ENCODE results near the gene COL4A4.

Gene COL4A4

GRCh38 chr2:227029426-227030105 is 134.4 kb downstream of the COL4A4 start:
- no peak for DNase-seq

- no peak for DNase-seq
These were observed 138.5 kb downstream of the COL4A4 start for GRCh38 chr2:227025510-227025909.

- DNase-seq: no peak
These were observed 141.4 kb downstream of the COL4A4 start for GRCh38 chr2:227022608-227023007.

DNA sequence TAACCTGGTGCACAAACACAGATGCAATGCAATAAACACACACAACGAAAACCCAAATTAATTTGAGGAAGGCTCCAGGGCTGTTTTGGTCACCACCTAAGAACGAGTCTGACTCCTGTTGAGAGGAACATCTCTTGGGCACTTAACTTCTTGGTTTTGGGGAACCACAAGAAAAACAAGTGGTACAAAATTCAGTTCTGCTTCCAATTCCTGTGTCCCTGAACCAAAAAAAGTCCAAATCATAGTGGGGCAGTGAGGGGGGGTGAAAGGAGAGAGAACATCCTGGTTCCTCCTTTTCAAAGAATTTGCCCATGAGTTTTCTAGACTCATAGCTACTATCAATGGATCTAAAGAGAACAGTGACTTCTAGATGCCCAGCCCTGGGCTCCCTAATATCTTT is 143.6 kb downstream of the COL4A4 start:
- no peak for DNase-seq

- DNase-seq: no peak
These were observed 147.1 kb downstream of the COL4A4 start for GRCh38 chr2:227016894-227017293.

GRCh38 chr2:227013881-227014280 is 150.1 kb downstream of the COL4A4 start:
- DNase-seq: no peak

DNA sequence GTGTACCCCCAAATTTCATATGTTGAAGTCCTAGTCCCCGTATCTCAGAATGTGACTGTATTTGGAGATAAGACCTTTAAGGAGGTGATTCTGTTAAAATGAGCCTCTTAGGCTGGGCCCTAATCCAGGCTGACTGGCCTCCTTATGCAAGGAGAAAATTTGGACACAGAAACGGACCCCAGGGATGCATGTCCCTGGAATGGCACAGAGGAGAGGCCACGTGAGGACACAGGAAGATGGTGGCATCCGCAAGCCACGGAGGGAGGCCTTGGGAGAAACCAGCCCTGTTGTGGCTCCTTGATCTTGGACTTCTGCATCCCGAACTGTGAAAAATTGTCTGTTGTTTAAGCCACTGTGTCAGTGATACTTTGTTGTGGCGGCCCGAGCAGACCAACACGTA is 150.7 kb downstream of the COL4A4 start:
- no peak for DNase-seq

GRCh38 chr2:227010433-227010832 is 153.6 kb downstream of the COL4A4 start:
- DNase-seq: no peak

GRCh38 chr2:227007940-227008339 is 156.1 kb downstream of the COL4A4 start:
- DNase-seq: no peak

DNA sequence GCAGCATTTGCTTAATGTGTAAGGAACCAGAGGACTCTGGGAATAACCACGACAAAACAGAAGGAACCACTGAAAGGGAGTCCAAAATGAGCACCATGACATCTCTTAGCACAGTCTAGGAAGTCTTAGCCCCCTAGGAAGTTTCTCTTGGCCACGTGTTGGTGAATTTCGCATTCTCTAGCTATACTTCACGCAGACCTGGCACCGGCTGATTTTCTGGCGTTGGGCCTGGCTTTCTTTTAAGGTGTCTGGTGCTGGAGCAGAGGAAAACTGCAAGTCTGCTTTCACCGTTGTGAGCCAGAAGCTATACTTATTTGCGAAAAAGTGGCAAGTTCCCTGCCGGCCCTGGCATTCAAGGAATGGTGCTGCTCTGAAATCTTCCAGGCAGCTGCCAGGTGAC is 156.9 kb downstream of the COL4A4 start:
- no peak for DNase-seq

DNA sequence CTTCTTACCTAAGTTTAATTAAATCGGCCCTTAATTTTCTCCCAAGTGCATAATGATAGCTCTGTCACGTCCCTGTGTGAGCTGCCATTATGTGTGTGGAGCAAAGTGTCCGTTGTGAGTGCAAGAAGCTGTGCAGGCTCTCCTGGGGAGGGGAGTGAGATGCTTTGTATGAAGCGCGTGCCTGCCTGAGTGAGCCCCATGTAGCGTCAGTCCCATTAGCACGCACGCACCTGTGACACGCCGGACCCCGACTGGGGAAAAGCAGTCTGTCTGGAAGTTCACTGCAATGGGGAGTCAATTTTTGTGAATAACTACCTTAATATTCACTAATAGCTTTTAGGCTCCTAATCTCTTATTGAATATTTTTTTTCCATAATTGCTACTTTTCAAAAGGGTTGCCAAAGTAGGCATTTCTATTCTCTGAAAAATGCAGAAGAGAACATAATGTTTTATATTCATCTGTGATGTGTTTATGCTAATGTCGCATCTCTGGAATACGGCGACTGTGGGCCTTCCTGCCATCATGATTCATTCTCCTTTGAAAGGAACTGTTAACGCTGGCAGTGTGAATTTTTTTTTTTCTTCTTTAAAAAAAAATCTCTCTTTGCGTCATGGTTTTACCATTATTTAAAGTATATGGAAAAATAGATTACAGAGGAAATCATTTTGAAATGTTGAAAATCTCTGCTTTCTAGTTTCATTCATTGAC is 157.7 kb downstream of the COL4A4 start:
- DNase-seq: no peak

- DNase-seq: no peak
These were observed 159.5 kb downstream of the COL4A4 start for GRCh38 chr2:227004482-227004881.

DNA sequence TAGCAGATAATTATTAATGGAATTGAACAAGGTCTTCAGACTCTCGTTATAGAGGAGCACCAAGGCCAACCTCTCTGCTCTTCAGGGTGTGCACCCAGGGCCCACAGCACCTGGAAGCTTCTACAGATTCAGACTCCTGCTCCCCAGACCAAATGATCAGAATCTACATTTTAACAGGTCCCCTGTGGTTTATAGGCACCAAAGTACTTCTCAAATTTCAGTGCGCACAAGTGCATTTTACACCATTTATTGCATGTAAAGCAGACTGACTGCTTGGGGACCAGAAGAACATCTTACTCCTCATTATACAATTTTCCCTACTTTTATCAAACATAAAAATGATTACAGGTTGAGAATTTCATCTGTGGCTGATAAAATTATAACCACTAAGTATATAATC is 163.9 kb downstream of the COL4A4 start:
- DNase-seq: no peak

DNA sequence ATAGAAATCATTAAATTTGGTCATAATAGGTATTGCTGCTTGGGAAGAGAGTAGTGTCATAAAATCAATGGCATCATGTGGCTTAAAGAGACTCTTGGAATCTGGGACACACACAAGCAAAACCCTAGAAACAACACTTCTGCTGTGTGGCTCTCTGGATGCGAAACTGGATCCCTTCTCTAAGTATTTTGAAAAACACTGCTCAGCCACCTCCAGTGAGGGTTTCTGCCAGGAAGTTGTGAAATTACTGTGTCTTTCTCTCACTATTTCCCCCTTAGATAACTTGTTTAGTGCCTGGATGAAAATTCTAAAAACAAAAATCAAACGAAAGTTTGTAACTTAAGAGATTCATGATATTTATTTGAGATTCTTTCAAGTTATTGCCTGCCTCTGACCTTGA is 164.3 kb downstream of the COL4A4 start:
- DNase-seq: no peak

GRCh38 chr2:226995625-226996041 is 168.4 kb downstream of the COL4A4 start:
- no peak for DNase-seq

GRCh38 chr2:226994775-226995174 is 169.2 kb downstream of the COL4A4 start:
- DNase-seq: peak; percentile 5

DNA sequence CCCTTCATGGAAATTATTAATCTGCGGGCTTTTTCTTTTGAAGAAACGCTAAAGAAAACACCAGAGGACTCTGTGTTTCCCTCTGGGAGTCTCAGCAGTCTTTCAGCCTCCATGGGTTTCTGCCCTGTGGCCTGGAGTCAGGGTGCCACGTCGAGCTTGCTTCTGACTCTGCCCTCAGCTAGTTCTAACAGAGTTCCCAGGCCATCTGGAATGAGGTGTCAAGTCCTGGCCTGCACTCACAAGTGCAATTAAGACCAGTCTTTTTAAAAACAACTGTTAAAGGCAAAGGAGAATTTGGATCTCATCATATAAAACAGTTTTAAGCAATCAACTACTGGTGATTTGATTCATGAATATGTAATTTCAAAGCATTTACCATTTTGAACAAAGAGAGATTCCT is 170.8 kb downstream of the COL4A4 start:
- no peak for DNase-seq

- DNase-seq: no peak
These were observed 172.3 kb downstream of the COL4A4 start for GRCh38 chr2:226991663-226992062.

DNA sequence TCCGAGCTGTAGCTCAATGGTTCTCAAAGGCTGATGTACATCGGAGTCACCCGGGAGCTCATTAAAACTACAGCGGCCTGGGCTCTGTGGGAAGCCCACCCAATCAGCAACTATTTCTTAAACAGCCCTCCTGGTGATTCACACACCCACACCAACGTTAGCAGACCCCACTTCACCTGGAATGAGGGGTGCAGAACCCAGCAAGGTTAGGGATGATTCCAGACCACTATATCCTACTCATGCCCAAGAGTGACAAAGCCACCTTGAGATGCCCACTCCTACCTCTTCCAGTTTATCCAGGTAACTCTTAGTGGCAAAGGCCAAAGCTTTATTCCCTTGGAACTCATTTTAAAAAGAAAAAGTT is 178.4 kb downstream of the COL4A4 start:
- no peak for DNase-seq

DNA sequence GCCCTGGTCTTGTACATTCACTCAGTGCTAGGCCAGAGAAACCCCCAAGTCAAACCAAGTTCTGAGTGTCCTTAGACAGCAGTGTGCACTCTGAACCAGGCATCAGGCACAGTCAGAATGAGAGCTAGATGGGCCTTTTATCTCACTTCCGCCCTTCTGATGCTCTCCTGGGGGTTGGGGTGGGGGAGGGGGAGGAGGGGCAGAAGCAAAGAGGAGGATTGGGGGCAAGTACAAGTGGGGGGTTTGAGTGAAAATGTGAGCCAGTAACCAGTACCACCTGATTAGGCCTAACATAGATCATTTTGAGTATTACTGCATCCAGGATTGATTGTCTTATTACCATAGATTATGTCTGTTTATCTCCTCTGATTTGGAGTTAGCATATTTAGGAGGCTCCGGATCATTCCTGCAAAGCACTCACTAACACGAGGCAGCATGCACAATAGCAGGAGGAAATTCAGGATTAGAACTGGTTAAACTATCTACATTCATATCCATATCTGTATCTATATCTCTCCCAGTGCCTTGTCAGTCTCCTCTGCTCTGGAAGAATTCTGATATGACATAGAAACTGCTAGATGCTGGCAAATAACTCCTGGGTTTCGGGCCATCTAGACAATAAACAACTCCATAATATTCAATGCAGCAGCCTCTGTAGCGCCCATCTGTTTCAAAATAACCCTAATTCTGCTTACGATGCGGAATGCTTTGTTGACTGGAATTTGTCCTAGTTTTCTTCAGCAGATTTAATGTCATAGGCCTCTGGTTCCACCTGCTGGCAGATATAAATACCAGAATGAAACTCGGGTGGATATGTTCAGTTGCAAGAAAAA is 179.0 kb downstream of the COL4A4 start:
- DNase-seq: peak; percentile 70

GRCh38 chr2:226983895-226984749 is 179.9 kb downstream of the COL4A4 start:
- DNase-seq: no peak

GRCh38 chr2:226981791-226982326 is 182.1 kb downstream of the COL4A4 start:
- DNase-seq: no peak

DNA sequence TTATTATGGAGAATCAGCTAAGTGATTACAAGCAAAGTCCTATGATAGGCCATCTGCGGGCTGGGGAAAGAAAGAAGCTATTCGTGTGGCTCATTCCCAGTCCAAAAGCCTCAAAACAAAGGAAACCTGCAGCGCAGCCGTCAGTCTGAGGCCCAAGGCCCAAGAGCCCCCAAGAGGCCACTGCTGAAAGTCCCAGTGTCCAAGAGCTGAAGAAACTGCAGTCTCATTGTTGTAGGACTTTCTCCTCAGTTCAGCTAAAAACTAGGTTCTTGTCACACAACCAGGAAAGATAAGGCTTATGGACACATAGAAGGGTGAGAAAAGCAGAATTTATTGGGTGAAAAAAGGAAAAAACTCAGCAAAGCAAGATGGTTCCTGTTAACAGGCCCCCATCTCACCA is 185.0 kb downstream of the COL4A4 start:
- DNase-seq: no peak

Data from NCI-H510A treated with DMSO at 0.1 percent for 48 hours (cell line).